ENCODE results near the gene PPP3R1. TPM values are rescaled to one million over a fixed set of nuclear protein-coding genes. Genes with fewer than 3 reads are reported as not detected.

PPP3R1 gene
- total and polyA plus RNA-seq, 2 of the 8 experiments (the other 6 are each of a cell fraction or from before 2014, with no cell fraction given), result 9.3 to 85.1 TPM

- Histone ChIP-seq H3K14ac (ENCODE audit: insufficient read length) (no peak overlapping the region), H3K9ac (replicated peaks in 1 of 4; ENCODE audit: extremely low read depth in 1 of 4, low read depth in 3 of 4, low read length in 3 of 4) (no peak overlapping the region), H2BK15ac (ENCODE audit: low read length) (no peak overlapping the region), H4K8ac (ENCODE audit: extremely low read depth, insufficient read depth, low read length) (no peak overlapping the region), H3K23me2 (ENCODE audit: low read depth, low read length) (no peaks in the 10 kb centered on the region), H3K4me3 (ENCODE audit: extremely low read depth in 1 of 4, insufficient read depth in 2 of 4, low read depth in 3 of 4, low read length in 4 of 4) (no peak overlapping the region), H3K36me3 (ENCODE audit: control insufficient read depth in 2 of 4, insufficient read depth in 4 of 4, low read length in 3 of 4) (no peaks in the 10 kb centered on the region), H3K79me2 (ENCODE audit: control insufficient read depth in 1 of 2, insufficient read depth in 2 of 2, low read length in 2 of 2) (no peaks in the 10 kb centered on the region), H4K20me1 (replicated peaks in 1 of 2; ENCODE audit: control insufficient read depth in 1 of 2, insufficient read depth in 2 of 2, low read length in 2 of 2) (no peaks in the 10 kb centered on the region), H3K9me3 (ENCODE audit: insufficient read depth in 2 of 2, low read depth in 1 of 2, low read length in 1 of 2) (no peaks in the 10 kb centered on the region), H2AFZ (ENCODE audit: low read length) (no peak overlapping the region), H2AK5ac (ENCODE audit: low read depth, low read length) (no peak overlapping the region), H3K18ac (ENCODE audit: extremely low read depth, low read length) (no peak overlapping the region), H2BK12ac (ENCODE audit: low read depth, low read length) (no peak overlapping the region), H3K4me2 (ENCODE audit: insufficient read depth in 1 of 2, low read depth in 2 of 2, low read length in 2 of 2) (no peak overlapping the region), H3K56ac (replicated peaks; ENCODE audit: insufficient read length, low read depth, low read length) (no peak overlapping the region), H2BK5ac (ENCODE audit: low read depth, low read length) (no peak overlapping the region), H3K23ac (ENCODE audit: insufficient read length) (no peak overlapping the region), H4K91ac (replicated peaks; ENCODE audit: insufficient read length, low read length) (no peak overlapping the region), H2BK20ac (ENCODE audit: low read length) (no peak overlapping the region), H3K4me1 (replicated peaks in 1 of 4; ENCODE audit: control insufficient read depth in 3 of 4, insufficient read depth in 4 of 4, low read length in 3 of 4) (no peaks in the 10 kb centered on the region), H3K27me3 (replicated peaks in 1 of 4; ENCODE audit: control insufficient read depth in 3 of 4, extremely low read depth in 1 of 4, insufficient read depth in 3 of 4, low read length in 3 of 4) (no peaks in the 10 kb centered on the region), H3K4ac (replicated peaks; ENCODE audit: insufficient read length, low read depth, low read length) (no peak overlapping the region), H3K79me1 (ENCODE audit: low read depth, low read length) (no peaks in the 10 kb centered on the region), H3K27ac (ENCODE audit: low read depth, low read length) (no peak overlapping the region), H4K5ac (ENCODE audit: insufficient read length, low read depth, low read length) (no peak overlapping the region), H2BK120ac (replicated peaks; ENCODE audit: low read depth, low read length) (no peak overlapping the region)
- CTCF ChIA-PET (ENCODE audit: partially characterized antibody), result interaction anchor here (1.0 to 8.4 kb wide), 4 partner anchors 14 to 112 kb away, joined by 3 to 108 read pairs (median 14); no protein-coding TSS in a partner anchor
- TF ChIP-seq, protein P1, sequence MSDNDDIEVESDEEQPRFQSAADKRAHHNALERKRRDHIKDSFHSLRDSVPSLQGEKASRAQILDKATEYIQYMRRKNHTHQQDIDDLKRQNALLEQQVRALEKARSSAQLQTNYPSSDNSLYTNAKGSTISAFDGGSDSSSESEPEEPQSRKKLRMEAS (IDR thresholded peaks at IDR 0.05), result no peak
- TF ChIP-seq BRCA1 (IDR thresholded peaks at IDR 0.05; ENCODE audit: low read depth, low read length), result no peak
- no peak for TF ChIP-seq SIX5 (IDR thresholded peaks at IDR 0.05; ENCODE audit: low read depth, low read length)
- no peak for TF ChIP-seq CHD1 (IDR thresholded peaks at IDR 0.05; ENCODE audit: low read depth, low read length)
- FAIRE-seq (no peak), DNase-seq (ENCODE audit: low read depth in 1 of 2, low spot score in 2 of 2) (no peak)
- WGBS, 2 experiments (ENCODE audit: extremely low coverage in 1 of 2, insufficient coverage in 1 of 2, insufficient read length in 1 of 2, insufficient replicate concordance in 2 of 2, low coverage in 1 of 2, low lambda C conversion rate in 2 of 2, missing lambda C conversion rate in 1 of 2), result 88% methylated on average over 1 of the region's 1 CpG; no CpG with 5 or more reads in 1 of the 2 experiments
- POLR2A ChIA-PET (ENCODE audit: partially characterized antibody), result no interaction called here
Measured at GRCh38 chr2:68278169-68278568, 25.8 kb upstream of the PPP3R1 start.

Data from H1 (cell line).